GM12801 (cell line): ENCODE measurements around the gene KCTD18.

Experiments used
- CTCF ChIP-seq: IDR thresholded peaks from one replicate; pipeline ENCODE4 v1.5.1; 2011; ENCODE audit warnings: control low read depth; ENCODE audit not compliant: insufficient read length; ENCODE audit errors: extremely low read depth

Gene KCTD18

GRCh38 chr2:200486529-200486928, 23.3 kb downstream of the KCTD18 start:
- no peak for TF ChIP-seq CTCF

GRCh38 chr2:200484934-200485333, 24.9 kb downstream of the KCTD18 start:
- TF ChIP-seq CTCF = no peak

- TF ChIP-seq CTCF = no peak
Measured at GRCh38 chr2:200483729-200484198, 26.1 kb downstream of the KCTD18 start.

GRCh38 chr2:200482194-200482593, 27.7 kb downstream of the KCTD18 start:
- no peak for TF ChIP-seq CTCF

GRCh38 chr2:200479692-200480265, 30.1 kb downstream of the KCTD18 start:
- TF ChIP-seq CTCF = no peak

- no peak for TF ChIP-seq CTCF
Measured at GRCh38 chr2:200477667-200478131, 32.2 kb downstream of the KCTD18 start.

GRCh38 chr2:200476836-200477235, 33.0 kb downstream of the KCTD18 start:
- no peak for TF ChIP-seq CTCF
